GM19468 (cell line): ENCODE data around the gene AGAP3.
"Not testable (repeated sequence)": the region's sequence is repeated elsewhere in the genome, so short reads cannot be mapped to it uniquely, and the experiment has no call there.

Experiments
- ATAC-seq: cut with Tn5 transposase; IDR thresholded peaks from one replicate; pipeline ENCODE4 v1.9.1; 2021; ENCODE audit warnings: mild to moderate bottlenecking, moderate library complexity, moderate number of reproducible peaks; ENCODE audit not compliant: unreplicated experiment; ENCODE audit errors: extremely low read depth

The AGAP3 gene

GRCh38 chr7:151085691-151086620 lies at the start of gene AGAP3:
Gene AGAP3 (plus strand): TSS chr7:151086475. CDS start chr7:151086742, 267 bp downstream.
- ATAC-seq = no peak

DNA sequence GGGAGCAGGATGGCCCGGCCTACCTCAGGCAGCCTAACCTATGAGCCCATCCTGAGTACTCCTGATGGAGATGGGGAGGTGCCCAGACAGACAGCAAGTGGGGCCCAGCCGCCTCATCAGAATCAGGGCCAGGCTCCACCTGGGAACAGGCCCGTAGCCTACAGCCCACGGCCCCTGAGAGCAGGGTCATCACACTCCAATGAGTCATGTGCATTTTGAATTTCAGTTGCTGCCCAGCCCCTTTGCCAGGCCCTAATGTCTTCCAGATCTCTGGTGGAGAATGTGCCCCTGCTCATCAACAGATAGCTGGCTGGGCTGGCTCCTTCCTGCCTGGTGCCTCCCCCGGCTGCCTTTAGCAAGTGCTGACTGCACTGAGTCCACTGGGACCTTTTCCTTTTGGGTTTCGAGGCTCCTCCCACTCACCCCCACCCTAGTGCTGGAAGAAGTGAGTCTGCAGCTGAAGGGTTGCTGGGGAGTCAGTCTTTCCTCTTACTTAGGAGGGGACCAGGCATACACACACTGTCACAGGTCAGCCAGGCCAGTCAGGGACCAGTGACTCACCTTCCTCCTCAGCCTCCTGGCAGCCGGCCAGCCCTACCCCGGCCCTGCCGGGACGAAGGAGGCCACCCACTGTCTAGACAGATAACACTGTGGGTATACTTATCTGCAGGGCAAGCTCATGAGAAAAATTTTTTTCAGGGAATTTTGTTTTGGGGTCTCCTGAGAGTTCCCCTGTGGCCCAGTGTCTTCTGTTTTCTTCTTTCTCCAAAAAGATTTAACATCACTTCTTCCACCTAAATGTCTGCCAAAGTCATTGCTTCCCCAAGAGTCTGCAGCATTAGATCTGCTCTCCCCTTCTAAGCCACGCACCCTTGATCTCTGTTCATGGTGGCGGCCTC lies 47.1 kb upstream of the AGAP3 start:
- ATAC-seq = no peak

DNA sequence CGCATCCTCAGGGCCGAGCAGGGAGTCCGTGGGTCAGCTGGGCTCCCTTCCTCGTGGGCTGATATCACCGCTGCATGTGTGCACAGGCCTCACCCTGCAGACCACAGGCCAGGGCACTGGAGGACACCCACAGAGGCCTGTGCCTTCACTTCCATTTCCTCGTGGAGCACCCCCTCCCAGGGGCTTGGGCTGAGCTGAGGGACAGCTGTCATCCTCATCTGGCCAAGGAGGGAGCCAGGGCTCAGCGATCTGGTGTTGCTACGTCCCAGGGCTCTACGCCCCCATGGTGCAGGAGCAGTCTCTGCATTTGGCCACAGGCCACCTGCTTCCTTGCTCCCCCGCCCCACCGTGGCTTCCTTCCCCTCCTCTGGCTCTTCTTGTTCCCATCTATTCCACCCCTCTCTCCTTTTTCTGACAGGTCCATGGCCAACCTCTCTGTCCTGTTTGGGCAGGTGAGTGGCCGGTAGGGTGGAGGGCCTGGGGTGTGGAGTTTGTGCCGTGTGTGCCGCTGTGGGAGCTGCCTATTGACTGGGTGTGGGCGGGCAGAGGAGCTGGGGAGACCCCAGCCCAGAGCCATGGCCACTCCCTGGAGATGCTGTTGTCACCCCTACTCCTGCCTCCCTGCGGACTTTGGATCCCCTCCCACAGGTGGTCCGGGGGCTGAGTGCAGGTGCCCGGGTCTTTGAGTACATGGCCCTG lies 46.3 kb upstream of the AGAP3 start:
- no peak for ATAC-seq

- ATAC-seq = no peak
These were observed 45.5 kb upstream of the AGAP3 start for GRCh38 chr7:151040616-151041375.

GRCh38 chr7:151043449-151043848 lies 42.8 kb upstream of the AGAP3 start:
- ATAC-seq = not testable (repeated sequence)

DNA sequence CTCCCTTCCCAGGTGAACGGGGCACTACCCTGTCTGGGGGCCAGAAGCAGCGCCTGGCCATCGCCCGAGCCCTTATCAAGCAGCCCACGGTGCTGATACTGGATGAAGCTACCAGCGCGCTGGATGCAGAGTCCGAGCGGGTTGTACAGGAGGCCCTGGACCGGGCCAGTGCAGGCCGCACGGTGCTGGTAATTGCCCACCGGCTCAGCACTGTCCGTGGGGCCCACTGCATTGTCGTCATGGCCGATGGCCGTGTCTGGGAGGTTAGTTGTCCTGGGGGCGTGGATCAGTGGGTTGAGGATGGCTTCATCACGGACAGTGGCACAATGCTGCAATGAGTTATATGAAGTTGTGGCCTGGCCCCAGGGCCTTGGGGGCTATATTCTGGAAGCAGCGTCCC lies 42.3 kb upstream of the AGAP3 start:
- no peak for ATAC-seq

- ATAC-seq = no peak
These were observed 41.0 kb upstream of the AGAP3 start for GRCh38 chr7:151045262-151045661.

DNA sequence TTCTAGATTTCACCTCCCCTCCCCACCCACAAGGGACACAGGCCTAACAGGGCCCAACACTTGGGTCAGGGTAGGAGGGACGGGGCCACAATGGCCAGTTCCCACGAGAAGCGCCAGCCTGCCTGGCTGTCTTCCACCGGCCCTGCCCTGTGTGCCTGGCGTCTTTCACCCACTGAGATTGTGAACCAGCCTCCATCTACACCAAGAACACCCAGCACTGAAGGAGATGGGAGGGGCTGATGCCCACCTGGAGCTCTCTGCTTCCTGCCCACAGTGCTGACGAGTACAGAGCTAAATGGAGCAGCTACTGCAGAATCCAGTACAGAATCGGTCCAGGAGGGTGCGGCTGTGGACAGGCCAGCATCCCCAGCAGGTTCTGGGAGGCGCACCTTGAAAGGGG lies 40.3 kb upstream of the AGAP3 start:
- no peak for ATAC-seq

- ATAC-seq = no peak
These were observed 39.4 kb upstream of the AGAP3 start for GRCh38 chr7:151046603-151047573.

DNA sequence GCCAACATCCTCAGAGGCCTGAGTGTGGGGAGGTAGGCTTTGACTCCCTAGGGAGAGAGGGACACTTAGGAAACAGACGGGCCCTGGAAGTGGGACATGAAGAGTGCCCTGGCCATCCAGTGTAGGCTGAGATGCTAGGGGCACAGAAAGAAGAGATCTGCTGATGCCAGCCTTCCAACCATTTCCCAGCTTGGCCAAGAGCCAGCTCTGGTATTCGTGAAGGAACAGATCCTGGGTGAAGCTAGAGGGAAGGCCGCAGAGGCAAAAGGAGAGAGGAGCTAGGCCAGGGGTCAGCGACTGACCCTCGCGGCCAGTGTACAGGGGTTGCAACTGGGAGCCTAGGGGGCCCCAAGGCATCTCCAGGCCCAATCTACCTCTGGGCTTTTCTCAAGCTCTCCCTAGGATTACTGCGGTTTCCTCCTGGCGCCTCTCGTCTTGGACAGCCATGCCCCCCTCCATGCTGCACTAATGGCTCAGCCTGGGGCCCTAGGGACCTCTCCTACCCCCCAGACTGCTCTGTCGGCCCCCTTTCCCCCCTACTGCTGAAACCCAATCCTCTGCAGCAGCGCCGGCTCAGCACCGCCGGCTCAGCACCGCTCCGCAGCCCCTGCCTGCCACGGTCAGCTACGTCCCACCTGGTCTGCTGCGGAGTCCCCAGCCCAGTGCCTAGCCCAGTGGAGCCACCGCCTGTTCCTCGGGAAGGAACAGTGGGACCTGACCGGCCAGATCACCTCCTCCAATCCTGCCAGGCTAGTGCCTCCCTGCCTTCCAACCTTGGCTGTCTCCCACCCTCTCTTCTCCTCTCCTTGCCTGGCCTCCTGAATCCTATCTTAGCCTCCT lies 38.1 kb upstream of the AGAP3 start, which contains the start of gene ASIC3:
TSS of gene ASIC3 (plus strand) at position 556 of the 840 bp plus-strand sequence. CDS start 355 bp downstream, outside the sequence.
- no peak for ATAC-seq

- ATAC-seq = no peak
These were observed 37.3 kb upstream of the AGAP3 start for GRCh38 chr7:151048911-151049463.

- ATAC-seq = no peak
These were observed 35.2 kb upstream of the AGAP3 start for GRCh38 chr7:151051108-151051507.

GRCh38 chr7:151053096-151053495 lies 33.2 kb upstream of the AGAP3 start:
- no peak for ATAC-seq

- ATAC-seq = no peak
These were observed 32.5 kb upstream of the AGAP3 start for GRCh38 chr7:151053751-151054150.

DNA sequence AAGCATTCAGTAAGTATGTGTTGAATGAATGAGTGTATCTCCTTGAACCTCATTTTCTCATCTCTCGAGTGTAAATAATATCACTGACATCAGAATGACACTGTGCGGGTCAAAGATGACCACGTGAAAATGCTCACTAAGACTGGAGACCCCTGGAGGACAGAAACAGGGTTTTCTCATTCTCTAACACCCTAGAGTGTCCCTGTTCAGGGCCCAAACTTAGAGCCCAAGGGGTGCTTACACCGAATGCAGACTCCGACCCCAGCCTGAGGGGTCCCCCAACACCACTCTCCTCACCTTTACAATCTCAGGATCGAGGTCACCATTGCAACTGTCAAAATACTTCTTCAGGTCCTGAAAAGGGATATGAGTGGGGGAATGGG lies 30.0 kb upstream of the AGAP3 start:
- ATAC-seq = no peak

DNA sequence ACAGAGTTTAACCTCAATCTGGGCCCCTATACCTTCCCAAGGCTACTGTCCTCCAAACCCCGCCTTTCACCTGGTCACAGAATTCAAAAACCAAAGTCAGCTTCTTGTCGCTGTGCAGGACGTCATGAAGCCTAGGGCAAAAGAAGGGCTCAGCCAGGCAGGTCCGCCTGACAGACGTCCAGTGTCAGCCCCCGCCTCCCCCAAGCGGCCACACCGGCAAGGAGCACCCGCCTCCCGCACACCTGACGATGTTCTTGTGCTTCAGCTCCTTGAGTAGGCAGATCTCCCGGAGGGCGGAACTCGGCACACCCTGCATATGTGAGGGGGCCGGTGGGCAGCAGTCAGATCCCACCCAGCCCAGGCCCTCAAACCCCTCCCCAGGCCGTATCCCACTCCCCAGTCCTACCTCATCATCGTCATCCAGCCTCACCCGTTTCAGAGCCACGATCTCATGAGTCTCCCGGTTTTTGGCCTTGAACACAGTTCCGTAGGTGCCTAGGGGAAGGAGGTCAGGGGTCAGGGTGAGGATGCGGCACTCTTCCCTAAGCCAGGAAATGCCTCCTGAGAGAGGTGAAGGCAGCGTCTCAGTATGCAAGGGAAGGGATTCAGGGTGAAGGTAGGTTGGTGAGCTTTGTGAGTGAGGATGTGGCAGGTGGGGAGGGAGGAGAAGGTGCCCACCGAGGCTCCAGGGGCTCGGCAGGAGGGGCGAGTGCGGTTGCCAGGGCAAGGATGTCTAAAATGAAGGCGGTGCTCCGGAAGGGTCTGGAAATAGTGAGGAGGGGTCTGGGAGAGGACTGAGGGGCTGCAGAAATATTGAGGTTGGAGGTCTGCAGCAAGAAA lies 29.4 kb upstream of the AGAP3 start:
- ATAC-seq = no peak
